Thyroid gland (tissue), 4 donors: Measurements from ENCODE around the gene DAB1. TPM values are rescaled to one million over a fixed set of nuclear protein-coding genes. Genes with fewer than 3 reads are reported as not detected.

ENCODE experiments used
- DNase-seq, 2 donors: peaks; one replicate each; pipeline ENCODE4 v3.0.0-alpha.2; 2019
- H3K27ac ChIP-seq, 3 donors: fragments of 200-600 bp; sonication (generic); 1 replicate in 2 of 3; 2 replicates in 1 of 3; pipeline ENCODE4 v1.5.1; 2016 to 2019; ENCODE audit warnings: mild to moderate bottlenecking in 1 of 3, moderate library complexity in 1 of 3
- H3K27me3 ChIP-seq: fragments of 200-600 bp; sonication (generic); one replicate; pipeline ENCODE4 v1.5.1; 2019
- H3K36me3 ChIP-seq, 2 donors: fragments of 200-600 bp; sonication (generic); one replicate each; pipeline ENCODE4 v1.5.1; 2016 to 2019
- H3K4me1 ChIP-seq, 2 donors: fragments of 200-600 bp; sonication (generic); one replicate each; pipeline ENCODE4 v1.5.1; 2017 to 2019
- H3K4me3 ChIP-seq, 3 donors: fragments of 200-600 bp; sonication (generic); replicated peaks in 1 of 3; 1 replicate in 2 of 3; 2 replicates in 1 of 3; pipeline ENCODE4 v1.5.1; 2016; ENCODE audit warnings: mild to moderate bottlenecking in 1 of 3
- H3K9me3 ChIP-seq: fragments of 200-600 bp; sonication (generic); one replicate; pipeline ENCODE4 v1.5.1; 2017
- POLR2A ChIP-seq, 2 donors: fragments of 450-650 bp; IDR thresholded peaks; one replicate each; pipeline ENCODE4 v1.6.1; 2017; ENCODE audit warnings: antibody characterized with exemption in 2 of 2, mild to moderate bottlenecking in 2 of 2, moderate library complexity in 1 of 2
- WGBS, 2 donors: methylation state at CpG; one replicate each; pipeline ENCODE4 v1.1.5; 2017; 5-methylcytosine and 5-hydroxymethylcytosine counted together
- intact Hi-C: fragments of 100-400 bp; cut with DNase I; formaldehyde crosslinking; loops from one replicate; pipeline ENCODE4 v1.15.1; 2023
- total RNA-seq, 4 donors: library from RNA; depleted of rRNA; stranded (reverse); fragments of >200 nt; gene quantifications; one replicate each; pipeline ENCODE4 v1.2.3, GENCODE V29; 2016
- TF ChIP-seq, protein P1 (sequence below), 6 experiments: fragments of 200-600 bp in 3 of 6; fragments of 450-650 bp in 3 of 6; sonication (generic) in 3 of 6; IDR thresholded peaks; one replicate each; pipeline ENCODE4 v1.5.1; 2016 to 2019; ENCODE audit warnings: antibody characterized with exemption in 6 of 6, mild to moderate bottlenecking in 2 of 6, inconsistent platforms in 1 of 6, moderate library complexity in 1 of 6

Gene DAB1
- total RNA-seq, 4 donors from 2014 or later: under 0.01 to 0.83 (median 0.21) TPM

DNA sequence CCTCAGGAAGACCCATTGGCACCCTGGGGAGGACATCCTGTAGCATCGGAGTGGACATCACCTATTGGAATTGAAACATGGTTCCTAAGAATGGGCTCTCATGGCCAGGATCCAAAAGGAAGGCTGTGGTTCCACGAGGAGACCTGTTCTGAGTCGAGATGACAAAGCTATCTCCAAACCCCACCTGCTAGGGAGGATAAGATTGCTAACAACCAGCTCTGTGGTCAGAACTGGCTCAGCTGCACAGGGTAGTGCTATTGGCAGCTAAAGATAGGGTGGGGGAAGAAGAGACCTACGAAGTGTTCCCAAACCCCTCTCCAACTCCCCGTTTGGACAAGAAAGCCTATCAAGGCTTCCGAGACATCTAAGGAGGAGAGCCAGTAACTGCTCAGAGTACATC is 440.4 kb downstream of the DAB1 start:
- TF ChIP-seq, protein P1, sequence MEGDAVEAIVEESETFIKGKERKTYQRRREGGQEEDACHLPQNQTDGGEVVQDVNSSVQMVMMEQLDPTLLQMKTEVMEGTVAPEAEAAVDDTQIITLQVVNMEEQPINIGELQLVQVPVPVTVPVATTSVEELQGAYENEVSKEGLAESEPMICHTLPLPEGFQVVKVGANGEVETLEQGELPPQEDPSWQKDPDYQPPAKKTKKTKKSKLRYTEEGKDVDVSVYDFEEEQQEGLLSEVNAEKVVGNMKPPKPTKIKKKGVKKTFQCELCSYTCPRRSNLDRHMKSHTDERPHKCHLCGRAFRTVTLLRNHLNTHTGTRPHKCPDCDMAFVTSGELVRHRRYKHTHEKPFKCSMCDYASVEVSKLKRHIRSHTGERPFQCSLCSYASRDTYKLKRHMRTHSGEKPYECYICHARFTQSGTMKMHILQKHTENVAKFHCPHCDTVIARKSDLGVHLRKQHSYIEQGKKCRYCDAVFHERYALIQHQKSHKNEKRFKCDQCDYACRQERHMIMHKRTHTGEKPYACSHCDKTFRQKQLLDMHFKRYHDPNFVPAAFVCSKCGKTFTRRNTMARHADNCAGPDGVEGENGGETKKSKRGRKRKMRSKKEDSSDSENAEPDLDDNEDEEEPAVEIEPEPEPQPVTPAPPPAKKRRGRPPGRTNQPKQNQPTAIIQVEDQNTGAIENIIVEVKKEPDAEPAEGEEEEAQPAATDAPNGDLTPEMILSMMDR (IDR thresholded peaks at IDR 0.05): no peak
- TF ChIP-seq POLR2A (IDR thresholded peaks at IDR 0.05): no peak
- DNase-seq: no peak
- H3K36me3 ChIP-seq: no peaks in the 10 kb centered on the region
- no peaks in the 10 kb centered on the region for H3K27me3 ChIP-seq
- H3K4me1 ChIP-seq: peaks cover 0 to 7% of the 10 kb centered on the region in 2 donors
- H3K27ac ChIP-seq: no peak overlapping the region
- intact Hi-C loops: no loop called here
- H3K4me3 ChIP-seq: no peak overlapping the region
- 86 to 88% methylated on average over 6 of the region's 6 CpGs for WGBS, 2 donors
- H3K9me3 ChIP-seq: no peaks in the 10 kb centered on the region

DNA sequence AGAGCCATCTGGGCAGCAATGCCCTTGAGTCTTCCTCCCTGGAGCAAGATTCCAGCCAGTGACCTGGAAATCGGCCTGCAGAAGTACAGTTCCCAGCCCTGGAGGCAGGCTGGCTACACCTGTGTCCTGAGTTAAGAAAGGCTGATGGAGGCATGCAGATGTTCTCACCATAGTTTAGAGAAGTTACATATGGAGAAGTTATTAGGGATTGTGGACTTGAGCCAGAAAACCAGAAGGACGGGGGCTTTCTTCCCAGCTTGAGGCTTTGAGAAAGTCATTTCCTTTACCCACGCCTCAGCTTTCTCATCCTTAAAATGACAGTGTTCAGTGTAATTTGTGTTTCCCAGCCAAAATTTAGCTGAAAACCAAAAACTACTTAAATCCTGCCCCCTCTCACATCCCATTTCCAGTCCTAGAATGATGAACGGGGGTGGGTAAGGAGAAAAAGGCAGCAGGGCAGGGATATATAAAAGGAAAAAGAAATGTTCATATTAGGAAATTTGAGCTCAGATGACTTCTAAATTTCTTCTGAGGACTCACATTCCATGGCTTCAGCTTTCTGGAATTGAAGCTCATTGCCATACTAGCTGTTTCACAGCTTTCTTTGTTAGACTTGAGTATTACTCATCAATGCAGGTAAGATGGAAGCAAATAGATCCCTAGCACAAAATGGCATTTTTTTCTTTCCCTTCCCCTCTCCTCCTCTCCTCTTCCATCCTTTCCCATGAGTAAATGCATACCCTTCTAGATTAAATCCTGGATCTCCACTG is 443.7 kb downstream of the DAB1 start:
- peak; percentile 39 to 48 for DNase-seq
- Histone ChIP-seq H3K4me3 (no peak overlapping the region), H3K4me1 (peaks cover 0 to 7% of the 10 kb centered on the region in 2 donors), H3K9me3 (no peaks in the 10 kb centered on the region), H3K27ac (no peak overlapping the region), H3K27me3 (no peaks in the 10 kb centered on the region), H3K36me3 (no peaks in the 10 kb centered on the region)
- no peak for TF ChIP-seq POLR2A (IDR thresholded peaks at IDR 0.05)
- TF ChIP-seq, protein P1 (IDR thresholded peaks at IDR 0.05): no peak
- intact Hi-C loops: no loop called here
- 55% methylated on average over 4 of the region's 4 CpGs for WGBS, 2 donors

DNA sequence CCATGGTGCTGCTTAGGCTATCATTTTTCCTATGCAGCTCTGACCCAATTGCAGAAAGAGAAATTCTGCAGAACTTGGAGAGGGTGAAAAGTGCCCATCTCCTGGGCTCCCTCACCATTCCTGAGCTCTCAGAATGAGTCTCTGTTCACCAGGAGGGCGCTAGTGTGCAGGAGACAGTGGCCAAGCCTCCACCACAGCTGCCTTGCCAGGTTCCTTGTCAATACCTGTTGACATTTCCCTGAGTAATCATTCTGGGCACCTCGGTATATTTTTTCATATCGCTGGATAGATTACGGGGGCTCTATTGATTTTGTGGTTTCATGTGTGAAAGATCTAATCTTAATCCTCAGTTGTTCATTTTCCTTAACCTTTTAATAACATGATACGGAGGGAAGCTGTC is 445.0 kb downstream of the DAB1 start:
- intact Hi-C loops: no loop called here
- TF ChIP-seq, protein P1 (IDR thresholded peaks at IDR 0.05): no peak
- WGBS, 2 donors: 88 to 91% methylated on average over 5 of the region's 5 CpGs
- Histone ChIP-seq H3K4me3 (no peak overlapping the region), H3K27ac (no peak overlapping the region), H3K9me3 (no peaks in the 10 kb centered on the region), H3K4me1 (peaks cover 0 to 7% of the 10 kb centered on the region in 2 donors), H3K36me3 (no peaks in the 10 kb centered on the region), H3K27me3 (no peaks in the 10 kb centered on the region)
- DNase-seq: no peak

DNA sequence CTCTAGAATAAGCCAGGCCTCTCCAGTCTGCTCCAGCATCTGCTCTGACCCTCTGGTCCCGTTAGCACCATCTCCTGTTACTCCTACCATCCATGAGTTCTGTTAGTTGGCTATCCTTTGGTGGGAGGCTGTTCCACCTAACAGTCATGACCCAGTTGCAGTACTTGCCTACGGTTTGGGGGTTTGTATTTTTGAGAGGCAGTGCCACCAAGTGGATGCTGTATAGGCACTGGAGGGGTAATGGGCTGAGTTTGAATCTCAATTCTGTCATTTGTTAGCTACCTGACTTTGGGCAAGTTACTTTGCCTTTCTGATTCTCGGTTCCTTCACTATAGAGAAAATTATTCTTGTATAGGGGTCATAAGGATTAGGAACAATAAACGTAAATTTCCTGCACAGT is 445.9 kb downstream of the DAB1 start:
- no peaks in the 10 kb centered on the region for H3K27me3 ChIP-seq
- no peak for DNase-seq
- H3K4me3 ChIP-seq: no peak overlapping the region
- H3K9me3 ChIP-seq: no peaks in the 10 kb centered on the region
- intact Hi-C loops: no loop called here
- TF ChIP-seq, protein P1 (IDR thresholded peaks at IDR 0.05): no peak
- TF ChIP-seq POLR2A (IDR thresholded peaks at IDR 0.05): no peak
- no peaks in the 10 kb centered on the region for H3K36me3 ChIP-seq
- H3K27ac ChIP-seq: no peak overlapping the region
- WGBS, 2 donors: 78 to 90% methylated on average over 4 of the region's 4 CpGs
- H3K4me1 ChIP-seq: peaks cover 0 to 7% of the 10 kb centered on the region in 2 donors

DNA sequence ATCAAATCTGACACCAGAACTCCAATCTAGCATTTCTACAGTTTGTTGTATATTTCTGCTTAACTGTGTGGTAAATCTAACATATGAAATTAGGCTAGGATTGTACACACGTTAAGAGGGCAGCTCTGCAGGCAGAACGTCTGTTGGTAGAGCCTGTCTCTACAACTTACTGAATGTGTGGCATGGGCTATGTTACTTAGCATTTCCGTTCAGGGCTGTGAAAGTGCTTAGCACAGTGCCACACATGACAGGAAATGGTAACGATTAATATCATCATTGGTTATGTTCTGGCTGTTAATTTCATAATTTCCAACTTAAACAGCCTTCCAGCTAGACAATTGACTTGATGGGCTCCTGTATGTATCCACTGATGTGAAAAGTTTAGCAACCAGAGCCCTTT is 448.4 kb downstream of the DAB1 start:
- 77 to 85% methylated on average over 4 of the region's 4 CpGs for WGBS, 2 donors
- Histone ChIP-seq H3K27me3 (no peaks in the 10 kb centered on the region), H3K4me3 (no peak overlapping the region), H3K9me3 (no peaks in the 10 kb centered on the region), H3K36me3 (no peaks in the 10 kb centered on the region), H3K27ac (no peak overlapping the region), H3K4me1 (peaks cover 0 to 7% of the 10 kb centered on the region in 2 donors)
- intact Hi-C loops: no loop called here
- DNase-seq: no peak
- no peak for TF ChIP-seq POLR2A (IDR thresholded peaks at IDR 0.05)
- TF ChIP-seq, protein P1 (IDR thresholded peaks at IDR 0.05): no peak
